HG03520 (cell line): ENCODE measurements around the gene SAPCD1.
"Not testable (repeated sequence)": the region's sequence is repeated elsewhere in the genome, so short reads cannot be mapped to it uniquely, and the experiment has no call there.

Experiments used
- ATAC-seq: cut with Tn5 transposase; IDR thresholded peaks from one replicate; pipeline ENCODE4 v1.9.1; 2021; ENCODE audit warnings: mild to moderate bottlenecking, moderate library complexity; ENCODE audit not compliant: unreplicated experiment

Gene SAPCD1

DNA sequence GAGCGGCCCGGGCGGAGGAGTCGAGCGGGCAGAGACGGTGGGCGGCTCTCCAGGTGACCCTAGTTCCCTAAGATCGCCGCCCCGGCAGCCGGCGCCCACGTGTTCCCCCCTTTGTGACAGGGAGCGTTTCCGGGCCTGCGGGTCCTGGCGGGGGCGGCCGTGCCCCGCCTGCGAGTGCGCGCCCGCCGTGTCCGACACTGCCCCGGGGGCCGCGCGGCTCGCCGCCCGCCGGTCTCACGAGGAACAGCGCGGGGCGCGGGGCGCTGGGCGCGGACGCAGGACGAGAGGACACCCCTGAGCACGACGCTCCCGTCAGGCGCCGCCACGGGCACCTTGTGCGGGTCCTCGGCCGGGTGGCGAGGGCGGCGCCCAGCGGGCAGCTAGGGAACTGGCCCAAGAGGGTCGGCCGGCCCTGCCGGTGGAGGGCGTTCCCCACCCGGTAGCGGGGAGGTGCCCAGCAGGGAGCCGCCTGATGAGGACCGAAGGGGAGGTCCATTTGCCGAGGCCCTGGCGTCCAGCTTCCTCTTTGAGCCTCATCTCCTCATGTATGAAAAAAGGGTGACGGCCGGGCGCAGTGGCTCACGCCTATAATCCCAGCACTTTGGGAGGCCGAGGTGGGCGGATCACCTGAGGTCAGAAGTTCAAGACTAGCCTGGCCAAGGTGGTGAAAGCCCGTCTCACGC, 33.3 kb downstream of the SAPCD1 start, which contains the start of gene VARS1:
VARS1 (minus strand) TSS at position 137 of the 683 bp plus-strand sequence. CDS start 535 bp downstream, outside the sequence.
- ATAC-seq, result peak; percentile 62

DNA sequence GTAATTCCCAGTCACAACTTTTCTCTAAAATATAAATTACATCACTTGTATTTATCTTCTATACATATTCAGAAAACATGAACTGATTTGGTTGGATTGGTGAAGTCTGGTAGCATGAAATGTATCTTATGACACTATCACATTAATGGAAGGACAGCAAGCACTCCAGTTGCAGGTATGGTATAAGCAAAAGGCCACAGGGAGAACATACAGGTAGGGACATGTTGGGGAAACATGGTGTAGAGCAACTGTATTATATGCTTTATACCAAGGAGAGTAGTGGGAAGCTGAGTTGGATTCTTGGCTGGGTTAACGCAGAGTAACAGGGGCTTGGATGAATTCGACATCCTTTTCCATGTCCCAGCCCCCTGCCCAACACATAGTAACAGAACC, 34.5 kb downstream of the SAPCD1 start:
- ATAC-seq, result no peak

DNA sequence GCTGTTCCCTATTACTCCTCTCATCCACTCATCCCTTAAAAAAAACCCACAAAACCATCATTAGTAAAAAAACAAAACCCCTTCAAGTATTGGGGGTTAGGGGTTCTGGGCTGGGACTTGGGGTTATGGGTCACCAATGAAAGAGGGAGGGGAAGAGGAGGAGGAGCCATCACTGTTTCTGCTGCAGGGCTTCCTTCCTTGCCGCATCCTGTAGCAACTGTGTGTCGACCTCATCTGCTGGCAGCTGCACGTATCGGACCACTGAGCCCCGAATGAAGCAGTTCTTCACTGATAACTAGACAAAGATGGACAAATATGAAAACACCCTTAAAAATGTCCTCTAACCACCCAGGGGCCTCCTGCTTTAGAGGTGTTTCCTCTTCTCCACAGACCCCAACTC, 35.1 kb downstream of the SAPCD1 start:
- ATAC-seq, result no peak

DNA sequence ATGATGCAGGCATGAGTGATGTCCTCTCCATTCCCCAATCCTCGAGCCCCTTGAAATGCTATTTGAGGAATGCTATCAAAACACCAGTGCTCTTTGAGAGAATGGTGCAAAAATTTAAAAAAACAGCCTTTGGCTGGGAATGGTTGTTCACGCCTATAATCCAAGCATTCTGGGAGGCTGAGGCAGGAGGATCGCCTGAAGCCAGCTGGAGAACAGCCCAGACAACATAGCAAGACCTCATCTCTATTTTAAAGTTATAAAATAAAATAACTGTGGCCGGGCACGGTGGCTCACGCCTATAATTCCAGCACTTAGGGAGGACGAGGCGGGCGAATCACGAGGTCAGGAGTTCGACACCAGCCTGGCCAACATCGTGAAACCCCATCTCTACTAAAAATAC, 37.3 kb downstream of the SAPCD1 start:
- ATAC-seq, result no peak

DNA sequence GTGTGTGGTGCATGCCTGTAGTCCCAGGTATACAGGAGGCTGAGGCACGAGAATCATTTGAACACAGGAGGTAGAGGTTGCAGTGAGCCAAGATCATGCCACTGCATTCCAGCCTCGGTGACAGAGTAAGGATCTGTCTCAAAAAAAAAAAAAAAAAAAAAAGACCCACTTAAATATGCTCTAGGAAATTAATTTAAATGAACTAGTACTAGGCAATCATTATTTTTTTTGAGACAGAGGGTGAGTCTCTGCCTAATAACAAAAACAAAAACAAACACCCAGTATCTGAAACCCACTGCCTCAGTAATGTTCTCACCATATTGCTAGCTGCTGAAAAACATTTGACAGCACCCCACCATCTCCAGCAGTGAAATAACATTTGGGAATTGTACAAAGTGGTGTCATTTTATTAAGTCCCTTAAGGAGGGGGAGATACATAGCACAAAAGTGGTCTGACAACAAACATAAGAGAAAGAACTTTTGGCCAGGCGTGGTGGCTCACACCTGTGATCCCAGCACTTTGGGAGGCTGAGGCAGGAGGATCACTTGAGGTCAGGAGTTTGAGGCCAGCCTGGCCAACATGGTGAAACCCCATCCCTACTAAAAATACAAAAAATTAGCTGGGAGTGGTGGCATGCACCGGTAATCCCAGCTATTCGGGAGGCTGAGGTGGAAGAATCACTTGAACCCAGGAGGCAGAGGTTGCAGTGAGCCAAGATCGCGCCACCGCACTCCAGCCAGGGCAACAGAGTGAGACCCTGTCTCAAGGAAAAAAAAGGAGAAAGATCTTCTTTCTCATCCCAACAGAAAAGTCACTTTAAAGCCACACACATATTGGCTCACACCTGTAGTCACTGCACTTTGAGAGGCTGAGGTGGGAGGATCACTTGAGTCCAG, 38.8 kb downstream of the SAPCD1 start:
- not testable (repeated sequence) for ATAC-seq

DNA sequence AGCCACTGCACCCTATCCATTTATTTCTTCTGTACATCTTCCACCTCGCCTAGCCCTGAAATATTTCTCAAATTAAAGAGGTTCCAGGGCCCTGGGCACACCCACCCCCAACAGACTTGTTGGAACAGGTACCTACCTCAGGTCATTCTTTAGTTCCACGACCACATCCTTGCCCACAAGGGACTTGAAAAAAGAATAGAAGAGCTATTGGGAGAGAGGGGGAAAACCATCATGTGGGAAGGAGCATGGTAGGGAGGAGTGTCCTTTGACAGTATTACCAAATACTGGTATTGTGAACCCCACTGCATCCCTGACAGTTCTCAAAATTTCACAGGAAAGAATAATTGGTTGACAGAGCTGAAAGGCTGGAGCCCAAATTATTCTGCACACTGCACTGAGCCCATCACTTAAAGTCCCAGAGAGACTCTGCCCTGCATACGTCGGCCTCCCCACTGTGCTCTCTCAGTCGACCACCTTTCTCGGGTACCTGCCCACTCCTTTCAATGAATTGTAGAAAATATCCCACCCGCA, 43.5 kb downstream of the SAPCD1 start:
- no peak for ATAC-seq

DNA sequence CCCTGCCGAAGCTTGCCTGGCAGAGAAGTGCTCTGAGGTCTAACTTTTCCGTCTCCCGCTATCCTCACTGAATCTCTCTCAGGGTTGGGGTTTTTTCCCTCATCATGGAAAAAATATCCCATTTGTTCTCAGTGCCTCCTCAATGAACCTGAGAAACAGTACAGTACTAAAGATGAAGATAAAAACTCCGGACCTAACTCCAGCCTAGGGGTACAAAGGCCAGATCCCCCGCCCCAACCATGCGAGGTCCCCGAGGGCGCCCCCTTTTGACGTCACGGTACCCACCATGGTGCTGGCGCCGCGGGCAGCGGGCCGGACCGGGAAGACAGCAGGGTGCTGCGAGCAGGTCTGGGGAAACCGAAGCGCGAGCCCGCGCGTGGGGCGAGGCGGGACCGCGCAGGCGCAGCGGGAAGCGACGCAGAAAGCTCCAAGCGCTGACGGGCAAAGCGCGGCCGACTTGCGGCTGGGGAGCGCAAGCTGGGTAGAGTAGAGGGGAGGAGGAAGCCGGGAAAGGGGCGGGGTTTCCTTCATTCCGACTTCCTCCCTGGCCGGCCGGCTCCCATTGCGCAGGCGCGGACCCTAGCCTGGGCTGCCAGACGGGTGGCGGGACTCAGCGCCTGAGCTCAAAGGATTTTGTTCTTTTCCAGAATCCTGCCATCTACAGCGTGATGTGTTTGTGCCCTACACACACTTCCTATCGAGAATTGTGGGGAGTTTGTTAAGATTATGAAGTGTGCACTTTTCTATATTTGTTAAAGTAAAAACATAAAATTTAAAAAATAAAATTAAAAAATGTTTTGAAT, 44.2 kb downstream of the SAPCD1 start, which contains the start of gene LSM2:
LSM2 (minus strand) TSS at position 497 of the 803 bp plus-strand sequence; CDS start at position 288, 209 bp downstream.
- ATAC-seq, result peak; percentile 88

DNA sequence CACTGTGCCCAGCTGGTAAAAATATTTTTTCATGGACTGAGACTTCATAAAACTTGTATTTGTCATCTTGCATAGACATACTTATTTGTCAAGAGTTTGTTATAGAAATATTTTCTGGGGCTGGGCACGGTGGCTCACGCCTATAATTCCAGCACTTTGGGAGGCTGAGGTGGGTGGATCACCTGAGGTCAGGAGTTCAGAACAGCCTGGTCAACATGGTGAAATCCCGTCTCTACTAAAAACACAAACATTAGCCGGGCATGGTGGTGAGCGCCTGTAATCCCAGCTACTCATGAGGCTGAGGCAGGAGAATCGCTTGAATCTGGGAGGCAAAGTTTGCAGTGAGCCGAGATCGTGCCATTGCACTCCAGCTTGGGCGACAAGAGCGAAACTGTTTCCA, 46.1 kb downstream of the SAPCD1 start:
- ATAC-seq, result not testable (repeated sequence)

DNA sequence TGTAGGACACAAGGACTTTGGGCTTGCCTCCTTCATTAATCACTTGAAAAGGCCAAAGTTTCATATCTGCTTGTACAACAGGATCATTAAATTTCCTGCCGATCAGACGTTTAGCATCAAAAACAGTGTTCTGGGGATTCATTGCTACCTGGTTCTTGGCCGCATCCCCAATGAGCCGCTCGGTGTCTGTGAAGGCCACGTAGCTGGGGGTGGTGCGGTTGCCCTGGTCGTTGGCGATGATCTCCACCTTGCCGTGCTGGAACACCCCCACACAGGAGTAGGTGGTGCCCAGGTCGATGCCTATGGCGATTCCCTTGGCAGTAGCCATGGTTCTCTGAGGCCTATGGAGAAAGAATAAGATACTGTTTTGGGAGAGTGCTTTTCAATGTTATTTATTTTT, 49.2 kb downstream of the SAPCD1 start:
- ATAC-seq, result no peak

DNA sequence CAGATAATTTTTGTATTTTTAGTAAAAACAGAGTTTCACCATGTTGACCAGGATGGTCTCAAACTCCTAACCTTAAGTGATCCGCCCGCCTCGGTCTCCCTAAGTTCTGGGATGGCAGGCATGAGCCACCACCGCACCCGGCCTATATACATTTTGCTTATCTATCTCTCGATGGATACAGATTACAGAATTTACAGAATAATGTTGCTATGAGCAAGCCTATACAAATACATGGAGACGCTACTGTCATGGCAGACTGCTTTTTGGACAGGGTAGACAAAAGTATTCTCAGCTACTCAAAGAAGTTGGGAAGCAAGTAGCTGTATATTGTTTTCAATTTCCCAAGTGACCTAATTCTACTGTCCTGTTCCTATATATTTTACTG, 51.0 kb downstream of the SAPCD1 start:
- no peak for ATAC-seq
